ENCODE measurements around the gene PPP1R7. TPM values are rescaled to one million over a fixed set of nuclear protein-coding genes. Genes with fewer than 3 reads are reported as not detected.

PPP1R7 gene
- total and polyA plus RNA-seq, 8 donors, result 61.6 to 80.0 (median 71.3) TPM

- no peak for DNase-seq
- intact Hi-C loops (cut with DNase I), result no loop called here
Observed at GRCh38 chr2:241126771-241127202, 23.5 kb upstream of the PPP1R7 start.

GRCh38 chr2:241128266-241128665, 22.0 kb upstream of the PPP1R7 start:
- Histone ChIP-seq H3K4me1 (no peaks in the 10 kb centered on the region), H3K36me3 (peaks cover 0 to 21% of the 10 kb centered on the region in 2 donors), H3K27me3 (no peaks in the 10 kb centered on the region), H3K9me3 (no peaks in the 10 kb centered on the region), H3K4me3 (no peak overlapping the region), H3K27ac (no peak overlapping the region)
- no peak for ATAC-seq
- DNase-seq, result peak in 1 of 4 donors; percentile 7
- no peak for TF ChIP-seq CTCF (IDR thresholded peaks at IDR 0.05)
- intact Hi-C loops (cut with DNase I), result no loop called here

More at GRCh38 chr2:241126771-241127202, 23.5 kb upstream of the PPP1R7 start:
- no peak for ATAC-seq
- peaks cover 0 to 26% of the 10 kb centered on the region in 2 donors for H3K36me3 ChIP-seq
- no peaks in the 10 kb centered on the region for H3K4me1 ChIP-seq
- no peaks in the 10 kb centered on the region for H3K27me3 ChIP-seq
- no peak overlapping the region for H3K27ac ChIP-seq
- TF ChIP-seq CTCF (IDR thresholded peaks at IDR 0.05), result no peak
- no peaks in the 10 kb centered on the region for H3K9me3 ChIP-seq
- H3K4me3 ChIP-seq, result no peak overlapping the region

- intact Hi-C loops (cut with DNase I), result no loop called here
- H3K9me3 ChIP-seq, result no peaks in the 10 kb centered on the region
- no peak for TF ChIP-seq CTCF (IDR thresholded peaks at IDR 0.05)
- H3K4me1 ChIP-seq, result no peaks in the 10 kb centered on the region
- H3K36me3 ChIP-seq, result peaks cover 0 to 15% of the 10 kb centered on the region in 2 donors
- ATAC-seq (peak; percentile 15), DNase-seq (peak in 2 of 4 donors; percentile 22 to 63)
- H3K4me3 ChIP-seq, result no peak overlapping the region
- H3K27me3 ChIP-seq, result no peaks in the 10 kb centered on the region
- no peak overlapping the region for H3K27ac ChIP-seq
Observed at GRCh38 chr2:241129086-241129871, 21.0 kb upstream of the PPP1R7 start.

GRCh38 chr2:241130316-241130715, 20.0 kb upstream of the PPP1R7 start:
- ATAC-seq (no peak), DNase-seq (peak in 2 of 4 donors; percentile 25 to 73)
- H3K36me3 ChIP-seq, result peaks cover 0 to 15% of the 10 kb centered on the region in 2 donors
- no peak for TF ChIP-seq CTCF (IDR thresholded peaks at IDR 0.05)
- no peaks in the 10 kb centered on the region for H3K4me1 ChIP-seq
- H3K4me3 ChIP-seq, result no peak overlapping the region
- no peak overlapping the region for H3K27ac ChIP-seq
- intact Hi-C loops (cut with DNase I), result no loop called here
- no peaks in the 10 kb centered on the region for H3K27me3 ChIP-seq
- no peaks in the 10 kb centered on the region for H3K9me3 ChIP-seq

- Histone ChIP-seq H3K4me3 (no peak overlapping the region), H3K9me3 (no peaks in the 10 kb centered on the region), H3K4me1 (no peaks in the 10 kb centered on the region), H3K27ac (no peak overlapping the region), H3K27me3 (no peaks in the 10 kb centered on the region), H3K36me3 (peaks cover 0 to 10% of the 10 kb centered on the region in 2 donors)
- intact Hi-C loops (cut with DNase I), result no loop called here
- ATAC-seq, result no peak
- no peak for TF ChIP-seq CTCF (IDR thresholded peaks at IDR 0.05)
- no peak for DNase-seq
Observed at GRCh38 chr2:241131531-241131930, 18.7 kb upstream of the PPP1R7 start.

Data from left lung (tissue), 10 donors.